H1 (cell line): ENCODE results near the gene HPCAL4. TPM values are rescaled to one million over a fixed set of nuclear protein-coding genes. Genes with fewer than 3 reads are reported as not detected.

Experiments used
- CTCF ChIA-PET: fragments of 300-600 bp; sonication (Branson Sonifier 250); formaldehyde crosslinking; loops from one replicate; lab custom pipeline; 2021; ENCODE audit not compliant: partially characterized antibody; lab: Charles Lee
- POLR2A ChIA-PET: fragments of 300-600 bp; sonication (Branson Sonifier 250); formaldehyde crosslinking; loops from one replicate; lab custom pipeline; 2021; ENCODE audit warnings: inconsistent platforms; ENCODE audit not compliant: partially characterized antibody; lab: Charles Lee
- DNase-seq, 2 experiments: peaks; one replicate each; pipeline versions ENCODE4 v3.0.0 to v3.0.0-alpha.2; 2010 to 2022; ENCODE audit warnings: low spot score in 2 of 2, low read depth in 1 of 2, mixed read lengths in 1 of 2
- FAIRE-seq: peaks from 2 replicates; lab custom pipeline; 2011; peaks lifted over from hg19 to GRCh38; lab: Jason Lieb, UNC
- H2AFZ ChIP-seq: 2 replicates; pipeline ENCODE4 v1.8.1; 2012; ENCODE audit warnings: low read length, inconsistent platforms
- H2AK5ac ChIP-seq: 2 replicates; pipeline ENCODE4 v1.6.1; 2013; ENCODE audit warnings: low read depth, low read length
- H2BK120ac ChIP-seq: replicated peaks from 2 replicates; pipeline ENCODE3; 2013; ENCODE audit warnings: low read depth, low read length, inconsistent platforms
- H2BK12ac ChIP-seq: 2 replicates; pipeline ENCODE4 v1.6.1; 2013; ENCODE audit warnings: low read depth, low read length
- H2BK15ac ChIP-seq: 2 replicates; pipeline ENCODE4 v1.6.1; 2013; ENCODE audit warnings: low read length
- H2BK20ac ChIP-seq: 2 replicates; pipeline ENCODE4 v1.6.1; 2013; ENCODE audit warnings: low read length
- H2BK5ac ChIP-seq: 2 replicates; pipeline ENCODE4 v1.6.1; 2013; ENCODE audit warnings: low read depth, low read length
- H3K14ac ChIP-seq: 2 replicates; pipeline ENCODE4 v1.6.1; 2013; ENCODE audit warnings: inconsistent platforms; ENCODE audit not compliant: insufficient read length
- H3K18ac ChIP-seq: 2 replicates; pipeline ENCODE4 v1.6.1; 2013; ENCODE audit warnings: low read length; ENCODE audit errors: extremely low read depth
- H3K23ac ChIP-seq: 2 replicates; pipeline ENCODE4 v1.6.1; 2013; ENCODE audit warnings: inconsistent platforms; ENCODE audit not compliant: insufficient read length
- H3K23me2 ChIP-seq: 2 replicates; pipeline ENCODE4 v1.6.1; 2013; ENCODE audit warnings: low read depth, low read length
- H3K27ac ChIP-seq: 2 replicates; pipeline ENCODE4 v1.6.1; 2011; ENCODE audit warnings: low read depth, low read length, inconsistent platforms
- H3K27me3 ChIP-seq, 4 experiments: replicated peaks in 1 of 4; 1 replicate in 1 of 4; 2 replicates in 3 of 4; pipeline versions ENCODE4 v1.6.1 to v1.8.1; 2011 to 2013; ENCODE audit warnings: low read length in 3 of 4, mild to moderate bottlenecking in 3 of 4, inconsistent platforms in 2 of 4, mixed read lengths in 2 of 4, moderate library complexity in 1 of 4; ENCODE audit not compliant: control insufficient read depth in 3 of 4, insufficient read depth in 3 of 4; ENCODE audit errors: extremely low read depth in 1 of 4
- H3K36me3 ChIP-seq, 4 experiments: 2 replicates each; pipeline versions ENCODE4 v1.6.1 to v1.8.1; 2011 to 2013; ENCODE audit warnings: mild to moderate bottlenecking in 4 of 4, low read length in 3 of 4, moderate library complexity in 2 of 4, control low read depth in 1 of 4, inconsistent platforms in 1 of 4; ENCODE audit not compliant: insufficient read depth in 4 of 4, control insufficient read depth in 2 of 4
- H3K4ac ChIP-seq: replicated peaks from 2 replicates; pipeline ENCODE3; 2013; ENCODE audit warnings: low read length, low read depth, mixed read lengths, inconsistent platforms; ENCODE audit not compliant: insufficient read length
- H3K4me1 ChIP-seq, 4 experiments: replicated peaks in 1 of 4; 1 replicate in 1 of 4; 2 replicates in 3 of 4; pipeline versions ENCODE4 v1.6.1 to v1.8.1; 2011 to 2013; ENCODE audit warnings: low read length in 3 of 4, inconsistent platforms in 2 of 4, mixed read lengths in 1 of 4; ENCODE audit not compliant: insufficient read depth in 4 of 4, control insufficient read depth in 3 of 4
- H3K4me2 ChIP-seq, 2 experiments: 2 replicates each; pipeline versions ENCODE4 v1.6.1 to v1.8.1; 2011 to 2013; ENCODE audit warnings: low read depth in 2 of 2, low read length in 2 of 2, control low read depth in 1 of 2, inconsistent platforms in 1 of 2, mild to moderate bottlenecking in 1 of 2; ENCODE audit not compliant: insufficient read depth in 1 of 2
- H3K4me3 ChIP-seq, 4 experiments: fragments of 200-600, 300-600 bp in 1 of 4; sonication (generic), shearing (Covaris generic), sonication (Bioruptor Twin) in 1 of 4; 2 replicates each; pipeline versions ENCODE4 v1.5.1 to v1.8.1; 2011 to 2016; ENCODE audit warnings: low read length in 4 of 4, low read depth in 3 of 4, control low read depth in 2 of 4, inconsistent platforms in 2 of 4, mild to moderate bottlenecking in 2 of 4, mixed read lengths in 1 of 4, moderate library complexity in 1 of 4; ENCODE audit not compliant: insufficient read depth in 2 of 4; ENCODE audit errors: extremely low read depth in 1 of 4
- H3K56ac ChIP-seq: replicated peaks from 2 replicates; pipeline ENCODE3; 2013; ENCODE audit warnings: low read depth, mild to moderate bottlenecking, mixed read lengths, low read length, inconsistent platforms; ENCODE audit not compliant: insufficient read length
- H3K79me1 ChIP-seq: 2 replicates; pipeline ENCODE4 v1.6.1; 2013; ENCODE audit warnings: low read depth, low read length, control low read depth
- H3K79me2 ChIP-seq, 2 experiments: 2 replicates each; pipeline versions ENCODE4 v1.6.1 to v1.8.1; 2012 to 2013; ENCODE audit warnings: low read length in 2 of 2, mild to moderate bottlenecking in 2 of 2, inconsistent platforms in 1 of 2; ENCODE audit not compliant: insufficient read depth in 2 of 2, control insufficient read depth in 1 of 2
- H3K9ac ChIP-seq, 4 experiments: replicated peaks in 1 of 4; 1 replicate in 1 of 4; 2 replicates in 3 of 4; pipeline versions ENCODE4 v1.6.1 to v1.8.1; 2011 to 2013; ENCODE audit warnings: low read depth in 3 of 4, low read length in 3 of 4, control low read depth in 2 of 4, mild to moderate bottlenecking in 2 of 4, moderate library complexity in 2 of 4, inconsistent platforms in 1 of 4; ENCODE audit errors: extremely low read depth in 1 of 4
- H3K9me3 ChIP-seq, 2 experiments: 2 replicates each; pipeline versions ENCODE4 v1.6.1 to v1.8.1; 2012 to 2013; ENCODE audit warnings: mild to moderate bottlenecking in 2 of 2, moderate library complexity in 2 of 2, control low read depth in 1 of 2, inconsistent platforms in 1 of 2, low read depth in 1 of 2, low read length in 1 of 2, mixed read lengths in 1 of 2; ENCODE audit not compliant: insufficient read depth in 2 of 2
- H4K20me1 ChIP-seq, 2 experiments: replicated peaks in 1 of 2; 2 replicates each; pipeline versions ENCODE3 to v1.8.1; 2011 to 2013; ENCODE audit warnings: inconsistent platforms in 2 of 2, low read length in 2 of 2, mild to moderate bottlenecking in 1 of 2; ENCODE audit not compliant: insufficient read depth in 2 of 2, control insufficient read depth in 1 of 2
- H4K5ac ChIP-seq: 2 replicates; pipeline ENCODE4 v1.6.1; 2013; ENCODE audit warnings: low read length, low read depth, mixed read lengths, inconsistent platforms; ENCODE audit not compliant: insufficient read length
- H4K8ac ChIP-seq: 2 replicates; pipeline ENCODE4 v1.8.0; 2013; ENCODE audit warnings: mild to moderate bottlenecking, moderate library complexity, low read length, inconsistent platforms; ENCODE audit not compliant: insufficient read depth; ENCODE audit errors: extremely low read depth
- H4K91ac ChIP-seq: replicated peaks from 2 replicates; pipeline ENCODE3; 2013; ENCODE audit warnings: low read length, mixed read lengths, inconsistent platforms; ENCODE audit not compliant: insufficient read length
- CREB1 ChIP-seq: IDR thresholded peaks from 2 replicates; pipeline ENCODE4 v1.6.1; 2012; ENCODE audit warnings: inconsistent platforms
- EZH2 ChIP-seq: fragments of 200-600 bp; sonication (generic); IDR thresholded peaks from 2 replicates; pipeline ENCODE4 v1.7.1; 2012; ENCODE audit warnings: low read depth, mild to moderate bottlenecking, moderate library complexity, low read length, inconsistent platforms; ENCODE audit not compliant: severe bottlenecking
- GABPA ChIP-seq: IDR thresholded peaks from 2 replicates; pipeline ENCODE4 v1.6.1; 2011; ENCODE audit warnings: mild to moderate bottlenecking, low read length, moderate library complexity, borderline replicate concordance; ENCODE audit not compliant: insufficient read depth
- PHF8 ChIP-seq: fragments of 200-600 bp; sonication (generic); conservative IDR thresholded peaks from 2 replicates; pipeline ENCODE4 v1.7.1; 2012; ENCODE audit warnings: low read depth, mild to moderate bottlenecking, inconsistent platforms, low read length, moderate library complexity
- SAP30 ChIP-seq: fragments of 300-600 bp; sonication (generic); IDR thresholded peaks from 2 replicates; pipeline ENCODE4 v1.7.1; 2012; ENCODE audit warnings: low read length, moderate library complexity, mild to moderate bottlenecking, inconsistent platforms; ENCODE audit not compliant: insufficient read depth, insufficient replicate concordance
- WGBS, 2 experiments: shearing (Covaris generic) in 1 of 2; methylation state at CpG; one replicate each; pipeline versions ENCODE4 v1.1.6 to v1.1.7; 2013 to 2015; ENCODE audit warnings: low lambda C conversion rate in 2 of 2, mixed read lengths in 2 of 2, inconsistent platforms in 1 of 2, low coverage in 1 of 2, missing lambda C conversion rate in 1 of 2; ENCODE audit not compliant: insufficient replicate concordance in 2 of 2, insufficient coverage in 1 of 2, insufficient read length in 1 of 2; ENCODE audit errors: extremely low coverage in 1 of 2, missing lambda C conversion rate in 1 of 2; 5-methylcytosine and 5-hydroxymethylcytosine counted together
- polyA plus RNA-seq, 7 experiments: library from polyadenylated mRNA; depleted of rRNA in 3 of 7; stranded (reverse) in 5 of 7; unstranded in 2 of 7; fragments of >200 nt in 5 of 7; fragments of 200-250 nt in 2 of 7; gene quantifications; 1 replicate in 5 of 7; 2 replicates in 1 of 7; 4 replicates in 1 of 7; pipeline versions ENCODE4 v1.2.1 to v1.2.3, GENCODE V29; 2011 to 2013; ENCODE audit warnings: missing spikeins in 2 of 7, mixed read lengths in 2 of 7
- total RNA-seq: library from RNA; stranded (reverse); fragmentation: NEBNext Ultra II Directional; extraction: Animal tissue kit (Norgen Biotek cat#: 25700); gene quantifications from 2 replicates; pipeline ENCODE4 v1.2.1, GENCODE V29; 2021

HPCAL4 gene
- total and polyA plus RNA-seq, 2 of the 8 experiments (the other 6 are each of a cell fraction or from before 2014, with no cell fraction given), result 0.54 to 0.74 TPM

DNA sequence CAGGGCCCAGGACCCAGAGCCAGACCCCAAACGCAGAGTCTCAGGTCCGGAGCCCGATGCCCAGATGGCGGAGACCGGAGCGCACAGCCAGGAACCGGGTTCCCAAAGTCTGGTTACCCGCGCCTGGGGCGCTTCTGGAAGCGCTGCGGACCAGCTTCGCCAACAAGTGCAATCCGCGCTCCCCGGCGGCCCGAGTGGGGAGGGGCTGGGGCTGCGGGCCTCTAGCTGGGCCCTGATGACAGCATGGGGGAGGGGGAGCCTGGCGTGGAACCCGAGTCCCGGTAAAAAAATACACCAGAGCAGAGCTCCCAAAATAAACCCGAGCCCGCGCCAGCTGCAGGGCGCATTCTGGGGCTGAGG, 19.8 kb downstream of the HPCAL4 start:
- H3K56ac ChIP-seq, result no peak overlapping the region
- peaks cover 3% of the 10 kb centered on the region; the same call in 1 of the 2 replicates for H3K23me2 ChIP-seq
- peaks cover 0 to 11% (median 5%) of the 10 kb centered on the region in 4 experiments; a peak in 5 of 7 replicates for H3K4me1 ChIP-seq
- no peak overlapping the region for H2AFZ ChIP-seq
- CTCF ChIA-PET, result interaction anchor here (1.0 to 10.5 kb wide), 22 partner anchors 9 to 76 kb away, joined by 3 to 184 read pairs (median 18); partner anchors contain the start of genes HEYL, HPCAL4 and PPIE
- H2BK20ac ChIP-seq, result no peak overlapping the region
- no peak overlapping the region for H3K23ac ChIP-seq
- no peak overlapping the region for H2BK15ac ChIP-seq
- no peaks in the 10 kb centered on the region for H3K79me2 ChIP-seq
- H3K18ac ChIP-seq, result no peak overlapping the region
- 0 out of 2 replicates have a peak, but pooled peaks have one; percentile 44 for TF ChIP-seq GABPA
- peak; percentile 93 for TF ChIP-seq EZH2
- no peak for TF ChIP-seq CREB1
- TF ChIP-seq PHF8, result no peak
- TF ChIP-seq SAP30, result no peak
- 5% methylated on average over 23 of the region's 26 CpGs; no CpG with 5 or more reads in 1 of the 2 experiments for WGBS, 2 experiments
- FAIRE-seq (no peak), DNase-seq (peak in 1 of 2 experiments; percentile 65)
- no peak overlapping the region for H3K14ac ChIP-seq
- no peak overlapping the region for H3K4ac ChIP-seq
- H3K79me1 ChIP-seq, result no peaks in the 10 kb centered on the region
- H3K27ac ChIP-seq, result no peak overlapping the region
- POLR2A ChIA-PET, result interaction anchor here (0.8 to 3.4 kb wide), 4 partner anchors 13 to 29 kb away, joined by 3 to 15 read pairs (median 4); partner anchors contain the start of gene HPCAL4
- H4K20me1 ChIP-seq, result peaks cover 1 to 6% of the 10 kb centered on the region in 2 experiments
- no peak overlapping the region for H2BK5ac ChIP-seq
- no peak overlapping the region for H2BK120ac ChIP-seq
- no peaks in the 10 kb centered on the region; a peak in 1 of 4 replicates for H3K9me3 ChIP-seq
- H4K8ac ChIP-seq, result no peak overlapping the region
- H4K5ac ChIP-seq, result no peak overlapping the region
- peak overlapping the region; percentile 27 to 61 (median 36); a peak in 7 of 8 replicates for H3K4me3 ChIP-seq
- H3K9ac ChIP-seq, result no peak overlapping the region
- H4K91ac ChIP-seq, result no peak overlapping the region
- H3K4me2 ChIP-seq, result peak overlapping the region; percentile 90
- peaks cover 0 to 3% (median 0%) of the 10 kb centered on the region in 4 experiments; a peak in 1 of 8 replicates for H3K36me3 ChIP-seq
- H3K27me3 ChIP-seq, result peaks cover 64 to 93% (median 82%) of the 10 kb centered on the region in 4 experiments
- H2AK5ac ChIP-seq, result no peak overlapping the region
- H2BK12ac ChIP-seq, result no peak overlapping the region
